ENCODE data around the gene CA10. TPM values are rescaled to one million over a fixed set of nuclear protein-coding genes. Genes with fewer than 3 reads are reported as not detected.

The CA10 gene
- total RNA-seq, 3 donors from 2014 or later, result 0.46 to 1.2 (median 0.64) TPM

DNA sequence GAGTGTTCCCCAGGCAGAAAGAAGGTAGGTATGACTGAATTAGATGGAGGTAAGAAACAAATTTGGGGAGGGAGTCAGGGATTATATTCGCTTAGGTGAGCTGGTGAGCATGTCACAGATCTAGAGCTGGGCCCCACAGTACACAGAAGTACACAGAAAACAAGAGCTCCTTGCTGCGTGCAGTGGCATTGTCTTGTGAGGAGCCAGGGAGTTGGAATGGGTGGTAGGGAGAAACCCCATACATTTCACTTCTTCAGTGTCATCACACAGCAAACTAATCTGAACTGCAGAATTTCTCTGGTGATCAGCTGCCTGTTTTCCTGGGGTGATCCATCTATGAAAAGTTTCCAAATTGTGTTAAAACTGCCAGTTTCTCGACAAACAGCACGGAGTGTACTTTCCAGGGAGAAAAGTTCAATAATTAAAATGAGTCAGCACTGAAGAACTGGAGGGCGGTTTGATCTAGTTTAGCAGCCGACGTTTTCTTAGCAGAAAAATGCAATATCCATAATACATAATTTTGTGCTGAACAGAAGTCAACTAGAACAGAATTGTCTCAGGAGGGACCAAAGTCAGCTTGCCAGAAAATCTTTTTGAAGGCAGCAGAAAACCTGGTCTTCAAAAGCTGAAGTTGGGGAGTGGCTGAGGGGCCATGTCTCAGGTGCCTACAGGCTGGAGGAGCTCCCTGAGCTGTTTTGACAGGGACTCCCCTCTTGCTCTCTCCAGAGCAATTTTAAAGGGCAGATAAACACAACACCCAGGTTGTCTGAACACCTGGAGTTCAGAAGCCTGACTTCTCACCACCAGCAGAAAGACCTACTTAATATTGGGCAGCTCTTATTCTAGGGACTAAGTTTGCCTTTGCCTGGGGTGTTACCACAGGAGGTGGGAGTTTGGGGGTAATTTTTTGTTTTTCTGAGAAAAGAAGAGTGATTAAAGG, 448.6 kb downstream of the CA10 start:
- H3K36me3 ChIP-seq (ENCODE audit: low read depth), result no peaks in the 10 kb centered on the region
- TF ChIP-seq, protein P1, sequence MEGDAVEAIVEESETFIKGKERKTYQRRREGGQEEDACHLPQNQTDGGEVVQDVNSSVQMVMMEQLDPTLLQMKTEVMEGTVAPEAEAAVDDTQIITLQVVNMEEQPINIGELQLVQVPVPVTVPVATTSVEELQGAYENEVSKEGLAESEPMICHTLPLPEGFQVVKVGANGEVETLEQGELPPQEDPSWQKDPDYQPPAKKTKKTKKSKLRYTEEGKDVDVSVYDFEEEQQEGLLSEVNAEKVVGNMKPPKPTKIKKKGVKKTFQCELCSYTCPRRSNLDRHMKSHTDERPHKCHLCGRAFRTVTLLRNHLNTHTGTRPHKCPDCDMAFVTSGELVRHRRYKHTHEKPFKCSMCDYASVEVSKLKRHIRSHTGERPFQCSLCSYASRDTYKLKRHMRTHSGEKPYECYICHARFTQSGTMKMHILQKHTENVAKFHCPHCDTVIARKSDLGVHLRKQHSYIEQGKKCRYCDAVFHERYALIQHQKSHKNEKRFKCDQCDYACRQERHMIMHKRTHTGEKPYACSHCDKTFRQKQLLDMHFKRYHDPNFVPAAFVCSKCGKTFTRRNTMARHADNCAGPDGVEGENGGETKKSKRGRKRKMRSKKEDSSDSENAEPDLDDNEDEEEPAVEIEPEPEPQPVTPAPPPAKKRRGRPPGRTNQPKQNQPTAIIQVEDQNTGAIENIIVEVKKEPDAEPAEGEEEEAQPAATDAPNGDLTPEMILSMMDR (IDR thresholded peaks at IDR 0.05), result no peak
- no peaks in the 10 kb centered on the region for H3K9me3 ChIP-seq
- H3K4me3 ChIP-seq, result no peak overlapping the region
- intact Hi-C loops (cut with DNase I, micrococcal nuclease), result no loop called here
- ATAC-seq (no peak), DNase-seq (no peak)
- H3K4me1 ChIP-seq (ENCODE audit: low read depth), result no peaks in the 10 kb centered on the region

DNA sequence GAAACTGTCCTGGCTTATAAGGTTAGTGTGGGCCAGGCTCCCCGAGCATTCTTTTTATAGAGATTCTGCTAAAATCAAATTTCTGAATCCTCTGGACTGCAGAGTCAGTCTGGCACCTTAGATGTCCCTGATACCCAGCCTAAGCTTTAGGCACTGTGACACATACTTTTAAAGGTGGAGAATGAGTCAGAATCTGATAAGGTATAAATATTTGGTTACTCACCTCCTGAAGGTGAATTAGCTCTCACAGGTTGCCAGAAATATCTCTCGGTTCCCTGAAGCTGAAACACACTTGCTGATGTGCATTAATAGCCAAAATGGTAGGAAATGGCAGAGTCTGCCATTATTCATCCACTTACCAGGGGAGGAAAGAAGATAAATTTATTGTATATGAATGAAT, 451.3 kb downstream of the CA10 start:
- Histone ChIP-seq H3K36me3 (ENCODE audit: low read depth) (no peaks in the 10 kb centered on the region), H3K9me3 (no peaks in the 10 kb centered on the region), H3K4me3 (no peak overlapping the region), H3K4me1 (ENCODE audit: low read depth) (no peaks in the 10 kb centered on the region)
- no peak for ATAC-seq
- TF ChIP-seq, protein P1 (IDR thresholded peaks at IDR 0.05), result no peak
- intact Hi-C loops (cut with DNase I, micrococcal nuclease), result no loop called here
- no peak for DNase-seq

DNA sequence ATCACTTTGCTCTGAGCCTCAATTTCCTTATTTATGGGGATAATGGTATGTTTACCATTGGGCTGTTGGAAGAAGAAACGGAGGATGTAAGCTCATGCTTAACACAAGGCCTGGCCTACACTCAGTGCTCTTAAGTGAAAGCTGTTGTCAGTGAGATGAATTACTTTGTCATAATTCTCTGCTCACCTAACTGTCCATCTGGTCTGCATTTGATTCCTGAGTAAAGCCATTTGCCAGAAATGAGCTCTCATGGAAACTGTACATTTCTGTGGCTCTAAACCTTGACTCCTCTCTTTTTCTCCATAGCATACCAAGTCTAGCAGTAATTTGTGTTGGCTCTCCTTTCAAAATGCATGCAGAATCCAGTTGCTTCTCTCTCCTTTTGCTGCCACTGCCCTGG, 452.4 kb downstream of the CA10 start:
- H3K9me3 ChIP-seq, result no peaks in the 10 kb centered on the region
- DNase-seq (no peak), ATAC-seq (no peak)
- H3K36me3 ChIP-seq (ENCODE audit: low read depth), result no peaks in the 10 kb centered on the region
- TF ChIP-seq, protein P1 (IDR thresholded peaks at IDR 0.05), result no peak
- no peaks in the 10 kb centered on the region for H3K4me1 ChIP-seq (ENCODE audit: low read depth)
- H3K4me3 ChIP-seq, result no peak overlapping the region
- intact Hi-C loops (cut with DNase I, micrococcal nuclease), result no loop called here

DNA sequence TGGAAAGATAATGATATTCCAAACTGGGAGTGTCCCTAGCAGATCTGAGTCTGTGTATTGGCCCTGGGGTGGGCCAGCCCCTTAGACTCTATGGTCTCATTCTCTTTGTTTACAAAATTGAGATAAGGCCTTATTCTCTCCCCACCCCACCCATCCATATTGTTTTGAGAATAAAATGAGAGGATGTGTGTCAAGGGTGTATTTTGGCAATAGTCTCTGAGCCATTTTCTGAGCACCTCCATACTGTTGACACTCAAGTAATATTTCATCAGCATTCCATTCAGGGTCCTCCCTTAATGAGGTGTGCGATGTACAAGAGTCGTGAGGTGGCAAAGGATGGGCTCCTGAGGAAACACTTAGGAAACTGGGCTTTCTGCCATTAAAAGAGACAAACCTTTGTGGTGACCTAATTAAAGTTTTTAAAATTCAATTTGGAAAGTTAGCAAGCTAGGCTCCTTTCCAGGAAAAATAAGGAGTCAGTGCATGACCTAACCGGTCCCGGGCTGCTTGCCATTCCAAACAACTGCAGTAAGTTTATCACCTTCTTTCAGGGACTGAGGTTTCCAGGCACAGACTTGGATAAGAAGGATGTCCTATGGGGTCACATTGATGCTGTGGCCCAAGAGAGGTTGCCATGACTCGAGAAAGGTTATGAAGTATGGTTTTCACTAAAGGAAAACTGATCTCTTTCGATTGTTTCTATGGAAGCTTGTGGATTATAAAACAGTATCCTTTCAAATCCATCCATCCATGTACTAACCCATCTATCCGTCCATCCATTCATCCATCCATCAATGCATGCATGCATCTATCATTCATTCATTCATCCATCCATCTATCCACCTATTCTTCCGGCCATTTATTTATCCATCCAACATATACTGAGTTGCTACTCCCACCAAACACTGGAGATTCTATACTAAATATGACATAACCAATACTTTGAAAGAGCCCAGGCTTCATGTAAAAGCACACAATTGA, 454.9 kb downstream of the CA10 start:
- ATAC-seq, result no peak

DNA sequence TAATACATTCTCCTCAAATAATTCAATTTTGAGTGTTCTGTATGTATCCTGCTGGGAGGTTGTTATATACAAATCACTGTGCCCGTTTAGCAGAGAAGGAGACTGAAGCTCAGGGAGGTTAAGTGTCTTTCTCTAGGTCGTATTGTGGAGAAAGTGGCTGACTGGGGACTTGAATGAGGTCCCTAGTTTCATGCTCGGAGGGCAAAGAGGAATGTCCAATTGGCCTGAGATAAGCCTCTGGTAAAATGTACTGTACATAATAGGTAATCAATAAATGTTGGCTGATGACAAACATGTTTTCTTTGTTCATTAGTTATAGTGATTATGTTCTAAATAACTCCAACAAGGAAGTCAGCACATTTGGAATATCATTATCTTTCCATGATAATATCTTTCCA, 455.6 kb downstream of the CA10 start:
- intact Hi-C loops (cut with DNase I, micrococcal nuclease), result no loop called here
- H3K4me1 ChIP-seq (ENCODE audit: low read depth), result no peaks in the 10 kb centered on the region
- no peak overlapping the region for H3K4me3 ChIP-seq
- ATAC-seq, result no peak
- TF ChIP-seq, protein P1 (IDR thresholded peaks at IDR 0.05), result no peak
- DNase-seq, result no peak
- no peaks in the 10 kb centered on the region for H3K9me3 ChIP-seq
- H3K36me3 ChIP-seq (ENCODE audit: low read depth), result no peaks in the 10 kb centered on the region

More for the DNA sequence above, 454.9 kb downstream of the CA10 start:
- TF ChIP-seq, protein P1 (IDR thresholded peaks at IDR 0.05), result no peak
- no peak for DNase-seq
- Histone ChIP-seq H3K4me1 (ENCODE audit: low read depth) (no peaks in the 10 kb centered on the region), H3K4me3 (no peak overlapping the region), H3K9me3 (no peaks in the 10 kb centered on the region), H3K36me3 (ENCODE audit: low read depth) (no peaks in the 10 kb centered on the region)
- intact Hi-C loops (cut with DNase I, micrococcal nuclease), result no loop called here
